GM19099 (cell line): ENCODE measurements around the gene PRPF31.
A peak's percentile ranks its signal among the peaks of the same experiment; 100 is the strongest.

Source experiments
- POLR2A ChIP-seq: IDR thresholded peaks from 3 replicates; pipeline ENCODE4 v1.6.1; 2011; ENCODE audit warnings: low read depth; ENCODE audit not compliant: insufficient read length; ENCODE audit errors: extremely low read depth

Gene PRPF31

DNA sequence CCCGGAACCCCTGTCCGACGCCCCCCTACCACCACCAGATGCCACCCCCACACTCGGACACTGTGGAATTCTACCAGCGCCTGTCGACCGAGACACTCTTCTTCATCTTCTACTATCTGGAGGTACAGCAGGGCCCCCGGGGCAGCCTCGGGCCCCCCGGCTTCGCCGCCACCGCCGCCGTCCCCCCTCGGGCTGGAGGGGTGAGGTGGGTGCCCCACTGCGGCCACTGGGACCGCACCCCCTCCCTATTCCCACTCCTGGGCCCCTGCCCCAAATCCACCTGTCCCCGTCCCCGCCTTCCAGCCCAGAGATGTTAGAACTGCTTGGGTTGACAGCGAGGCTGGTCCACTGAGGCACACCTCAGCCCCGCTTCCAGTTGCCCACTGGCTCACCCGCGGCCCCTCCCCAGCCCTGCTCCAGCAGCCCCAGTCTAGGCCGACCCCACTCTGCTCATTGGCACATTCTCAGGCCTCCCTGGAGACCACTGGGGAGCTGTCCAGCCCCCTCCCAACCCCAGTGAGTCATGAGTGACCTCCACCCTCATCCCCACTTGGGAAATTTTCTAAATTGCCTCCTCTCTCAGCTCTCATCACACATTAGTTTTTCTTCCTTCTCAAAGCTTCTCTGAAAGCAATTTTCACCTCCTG lies 37.4 kb downstream of the PRPF31 start:
- TF ChIP-seq POLR2A: no peak

DNA sequence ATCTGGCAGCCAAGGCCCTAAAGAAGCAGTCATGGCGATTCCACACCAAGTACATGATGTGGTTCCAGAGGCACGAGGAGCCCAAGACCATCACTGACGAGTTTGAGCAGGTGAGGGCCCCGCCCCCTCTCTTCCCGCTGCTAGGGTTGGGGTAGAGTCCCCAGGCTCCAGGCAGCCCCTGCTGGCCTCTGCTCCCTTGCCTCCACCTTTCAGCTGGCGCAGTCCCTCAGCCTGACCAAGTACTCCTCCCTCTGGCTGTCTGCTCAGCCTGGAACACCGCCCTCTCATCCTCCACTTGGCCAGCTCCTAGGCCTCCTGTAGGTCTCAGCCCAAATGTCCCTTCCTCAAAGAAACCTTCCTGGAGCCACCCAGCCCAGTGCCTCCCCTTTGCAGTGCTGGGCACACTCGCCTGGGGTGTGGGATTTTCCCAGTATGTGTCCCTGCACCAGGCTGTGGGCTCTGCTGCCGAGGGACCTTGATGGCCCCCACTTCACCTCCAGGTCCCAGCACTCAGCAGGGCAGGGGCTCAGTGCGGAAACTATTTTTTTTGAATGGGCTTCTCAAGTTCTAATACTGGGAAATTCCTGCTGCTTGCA lies 38.3 kb downstream of the PRPF31 start:
- TF ChIP-seq POLR2A: peak; percentile 27

DNA sequence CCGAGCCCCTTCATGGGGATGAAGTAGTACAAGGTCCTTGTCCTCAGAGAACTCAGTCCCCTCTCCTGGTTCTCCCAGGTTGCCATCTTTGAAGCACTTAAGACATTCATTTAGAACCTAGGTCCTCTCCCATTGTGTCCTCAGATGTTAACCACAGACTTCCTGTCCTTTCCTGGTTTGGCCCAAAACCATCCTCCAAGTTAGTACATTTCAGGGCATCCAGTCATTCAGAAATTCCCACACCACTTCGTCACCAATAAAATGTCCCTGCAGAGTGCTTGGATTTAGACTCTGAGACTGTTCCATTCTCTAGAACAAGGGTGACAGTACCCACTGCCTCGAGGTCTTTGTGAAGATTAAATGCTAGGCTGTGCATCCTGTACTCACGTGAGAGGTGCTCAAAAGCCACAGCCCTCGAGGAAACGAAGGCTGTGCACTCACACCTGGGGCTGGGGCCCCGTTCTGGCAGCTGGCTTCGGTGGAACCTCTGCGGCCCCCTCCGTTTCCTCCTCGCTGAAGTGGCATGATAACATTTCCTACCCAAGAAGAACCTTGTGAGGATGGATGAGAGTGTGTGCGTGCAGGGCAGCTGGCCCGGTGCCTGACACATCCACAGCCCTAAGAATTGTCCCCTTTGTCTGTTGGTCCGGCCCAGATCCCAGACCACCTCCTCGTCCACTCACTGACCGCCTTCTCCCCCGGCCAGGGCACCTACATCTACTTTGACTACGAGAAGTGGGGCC lies 39.2 kb downstream of the PRPF31 start:
- TF ChIP-seq POLR2A: no peak

DNA sequence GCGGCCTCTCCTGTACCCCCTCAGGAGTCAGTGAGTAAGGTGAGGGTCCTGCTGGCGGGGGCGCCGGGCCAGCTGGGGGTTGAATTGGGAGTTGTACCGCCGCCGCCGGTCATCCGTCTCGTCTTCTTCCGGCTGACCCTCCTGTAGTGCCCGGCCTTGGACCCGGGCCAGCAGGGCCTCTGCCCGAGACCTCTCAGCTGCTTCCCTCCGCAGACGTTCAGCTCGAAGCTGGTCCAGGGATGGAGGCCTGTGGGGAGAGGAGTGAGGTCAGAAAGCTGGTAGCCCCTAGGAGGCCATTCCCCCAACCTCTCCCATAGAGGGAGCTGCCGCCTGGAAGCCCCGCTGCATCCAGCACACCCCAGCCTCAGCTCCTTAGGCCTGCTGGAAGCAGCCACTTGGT lies 40.1 kb downstream of the PRPF31 start:
- TF ChIP-seq POLR2A: no peak

DNA sequence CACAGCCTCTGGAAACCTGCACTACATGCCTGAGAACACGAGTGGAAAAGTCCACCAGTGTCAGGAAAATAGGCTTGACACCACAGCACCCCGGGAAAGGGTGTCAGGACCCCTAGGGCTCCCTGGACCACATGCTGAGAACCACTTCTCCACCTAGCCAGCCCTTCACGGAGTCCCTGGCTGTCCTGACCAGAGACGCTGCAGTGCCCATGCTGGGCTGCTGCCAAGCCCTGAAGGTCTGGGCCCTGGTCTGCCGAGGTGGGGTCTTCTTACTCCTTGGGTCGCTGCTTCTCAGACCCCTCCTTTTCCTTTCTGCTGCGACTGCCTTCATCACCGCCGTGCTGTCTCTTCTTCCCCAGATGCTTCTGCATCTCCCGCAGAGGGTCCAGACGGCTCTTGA lies 40.9 kb downstream of the PRPF31 start:
- TF ChIP-seq POLR2A: no peak

DNA sequence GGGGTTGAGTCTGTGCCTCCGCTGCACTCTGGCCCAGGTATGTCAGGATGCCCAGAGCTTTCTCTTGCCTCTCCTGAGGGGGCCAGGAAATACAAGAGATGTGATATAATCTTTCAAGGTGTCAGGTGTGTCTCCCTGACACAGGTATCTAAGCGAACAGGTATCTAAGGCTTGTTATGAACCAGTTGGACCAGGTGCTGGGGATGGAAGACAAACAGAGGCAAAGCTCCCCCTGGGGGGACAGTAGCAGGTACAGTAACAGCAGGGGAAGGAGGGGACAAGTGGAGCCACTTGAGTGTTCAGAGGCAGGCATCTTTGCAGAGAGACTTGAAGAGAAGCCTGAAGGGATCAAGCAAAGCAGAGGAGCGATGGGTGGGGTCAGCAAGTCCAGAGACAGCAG lies 41.4 kb downstream of the PRPF31 start:
- TF ChIP-seq POLR2A: no peak

DNA sequence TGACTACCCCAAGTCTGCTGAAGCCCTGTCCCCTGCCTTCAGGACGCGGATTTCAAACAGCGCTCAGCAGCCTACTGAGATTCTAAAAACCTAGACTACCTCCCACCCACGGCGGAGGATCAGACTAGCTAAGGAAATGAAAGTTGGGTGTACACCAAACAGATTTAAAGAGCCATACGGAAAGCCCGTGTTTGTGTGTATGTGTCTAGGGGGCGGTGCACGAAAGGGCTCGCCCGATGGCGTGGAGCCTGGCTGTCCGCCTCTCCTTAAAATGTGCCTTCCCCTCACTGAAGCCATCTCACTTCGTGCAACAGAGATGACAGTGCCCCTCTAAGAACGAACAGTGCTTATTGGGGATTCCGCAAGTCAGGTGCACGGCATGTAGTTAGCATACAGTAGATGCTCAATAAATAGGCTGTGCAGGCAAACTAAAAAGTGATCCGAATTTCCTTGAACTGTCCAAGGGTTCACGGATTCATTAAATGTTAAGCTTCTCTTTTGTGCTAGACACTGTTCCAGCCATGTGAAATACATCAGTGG lies 43.3 kb downstream of the PRPF31 start:
- TF ChIP-seq POLR2A: no peak

DNA sequence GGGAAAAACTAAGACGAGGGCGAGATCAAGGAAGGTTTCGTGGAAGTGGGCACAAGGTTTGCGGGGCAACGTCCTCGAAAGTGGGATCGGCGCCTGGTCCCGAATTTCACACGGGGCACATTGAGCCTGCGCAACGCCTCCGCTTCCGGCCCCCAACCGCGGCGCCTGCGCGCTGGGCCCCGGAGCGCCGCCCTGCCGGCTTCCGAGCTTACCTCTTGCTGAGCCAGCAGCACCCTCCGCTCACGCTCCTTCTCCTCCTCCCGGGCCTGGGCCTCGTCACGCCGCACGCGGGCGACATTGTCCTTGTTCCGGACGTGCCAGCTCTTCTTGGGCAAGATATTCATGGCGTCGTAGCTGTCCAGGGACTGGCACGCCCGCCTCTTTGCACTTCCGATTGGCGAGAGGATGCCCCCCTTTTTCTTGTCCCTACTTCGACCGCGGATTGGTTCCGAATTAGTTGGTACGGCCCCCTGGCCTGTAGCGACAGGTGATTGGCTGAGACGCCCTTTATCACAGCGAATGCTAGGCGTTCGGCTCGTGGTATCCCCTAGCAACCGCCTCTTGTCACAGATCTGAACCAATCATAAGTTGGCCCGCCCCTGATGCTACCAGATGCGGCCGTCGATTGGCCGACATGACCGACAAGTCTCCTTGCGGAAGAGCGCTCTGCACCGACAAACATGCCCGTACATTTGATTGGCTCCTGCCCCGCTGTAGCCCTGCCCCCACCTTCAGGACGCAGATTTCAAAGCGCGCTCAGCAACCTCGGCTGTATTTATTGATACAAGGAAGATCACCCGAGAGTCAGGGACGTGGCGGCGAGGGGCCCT lies 44.0 kb downstream of the PRPF31 start, which contains the start of gene LENG1:
TSS of gene LENG1 (minus strand) at position 370 of the 830 bp plus-strand sequence. CDS start at position 344, 26 bp downstream.
- TF ChIP-seq POLR2A: peak; percentile 88

DNA sequence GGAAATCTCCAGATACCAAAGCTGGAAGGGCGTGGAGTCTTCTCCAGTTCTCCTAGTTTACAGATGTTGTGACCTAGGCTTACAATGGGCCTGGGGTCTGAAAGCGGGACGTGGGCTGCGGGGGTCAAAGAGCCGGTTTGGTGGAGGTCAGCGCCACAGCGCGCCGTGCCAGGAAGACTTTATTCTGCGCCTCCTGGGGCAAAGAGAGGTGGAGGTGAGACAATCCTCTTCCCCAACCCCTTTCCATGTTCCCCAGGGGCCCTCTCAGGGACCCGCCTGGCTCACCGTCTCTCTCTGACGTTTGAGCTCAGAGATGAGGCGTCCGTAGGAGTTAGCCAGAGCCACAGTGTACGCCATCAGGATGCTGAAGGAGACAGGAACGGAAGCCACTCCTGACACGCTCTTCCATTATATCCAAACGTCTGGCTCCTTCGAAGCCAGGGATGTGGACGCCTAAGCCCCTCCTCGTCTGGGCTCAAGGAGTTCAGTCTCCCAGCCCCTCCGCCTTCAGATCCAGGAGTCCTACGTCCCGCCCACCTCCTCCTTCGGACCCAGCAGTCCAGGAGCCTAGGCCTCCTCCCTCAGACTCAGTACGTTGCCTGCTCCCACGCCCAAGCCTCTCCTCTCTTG lies 44.7 kb downstream of the PRPF31 start:
- no peak for TF ChIP-seq POLR2A

DNA sequence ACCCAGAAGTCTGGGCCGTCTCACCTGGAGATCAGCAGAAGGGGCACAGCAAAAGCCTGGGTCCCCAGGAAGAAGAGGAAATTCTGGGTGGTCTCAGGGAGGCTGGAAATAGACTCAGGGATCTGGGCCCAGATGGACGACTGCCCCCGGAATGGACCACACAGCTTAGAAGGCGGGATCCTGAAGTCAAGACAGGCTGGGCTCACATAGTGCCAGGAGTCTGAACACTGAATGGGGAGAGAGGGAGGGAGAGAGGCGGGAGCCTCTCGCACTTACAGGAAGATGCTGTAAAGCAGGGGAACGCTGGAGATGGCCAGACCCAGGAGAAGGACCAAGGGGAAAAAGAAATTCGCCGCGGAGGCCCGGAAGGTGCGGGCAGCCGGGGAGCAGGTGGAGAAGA lies 45.3 kb downstream of the PRPF31 start:
- no peak for TF ChIP-seq POLR2A

DNA sequence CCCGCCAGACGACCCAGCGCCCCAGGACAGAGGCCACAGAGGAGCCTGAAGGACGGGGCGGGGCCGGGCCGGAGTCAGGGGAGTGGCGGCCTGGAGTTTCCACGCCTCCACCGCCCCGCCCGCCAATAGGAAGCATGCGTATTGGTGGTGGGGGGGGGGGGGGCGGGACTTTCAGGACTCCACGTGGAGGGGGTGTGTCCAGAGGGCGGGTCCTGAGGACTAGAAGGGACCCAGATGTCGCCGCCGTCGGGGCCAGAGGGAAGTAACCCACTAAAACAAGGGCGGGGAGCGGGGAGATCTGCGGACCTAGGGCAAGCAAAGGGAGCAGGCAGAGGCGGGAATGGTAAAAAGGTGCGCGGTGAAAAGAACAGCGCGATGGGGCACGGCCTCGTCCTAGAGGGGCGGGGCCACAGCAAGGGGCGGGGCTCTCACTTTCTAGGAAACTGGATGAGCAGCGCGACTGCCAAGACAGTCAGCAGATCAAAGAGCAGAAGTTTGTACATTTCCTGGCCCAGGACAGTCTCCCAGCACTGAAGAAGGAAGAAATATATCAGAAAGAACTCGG lies 46.8 kb downstream of the PRPF31 start:
- TF ChIP-seq POLR2A: no peak

DNA sequence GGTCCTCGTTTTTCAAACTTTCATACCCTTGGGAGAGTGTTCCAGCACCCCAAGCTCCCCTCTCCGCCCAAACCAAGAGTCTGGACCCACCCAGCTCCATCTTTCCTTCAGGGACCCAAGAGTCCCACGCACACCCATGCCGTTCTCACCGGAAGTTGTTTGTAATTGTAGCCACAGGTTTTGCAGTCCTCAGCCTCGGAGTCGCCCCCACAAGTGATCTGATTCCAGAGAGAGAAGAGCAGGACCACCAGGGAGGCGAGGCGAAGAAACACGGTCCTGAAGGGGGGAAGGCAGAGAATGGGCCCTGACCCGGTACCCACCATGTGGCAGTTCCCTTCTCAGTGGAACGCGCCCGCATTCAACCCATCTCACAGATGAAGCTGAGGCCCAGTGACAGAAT lies 47.3 kb downstream of the PRPF31 start:
- TF ChIP-seq POLR2A: no peak

DNA sequence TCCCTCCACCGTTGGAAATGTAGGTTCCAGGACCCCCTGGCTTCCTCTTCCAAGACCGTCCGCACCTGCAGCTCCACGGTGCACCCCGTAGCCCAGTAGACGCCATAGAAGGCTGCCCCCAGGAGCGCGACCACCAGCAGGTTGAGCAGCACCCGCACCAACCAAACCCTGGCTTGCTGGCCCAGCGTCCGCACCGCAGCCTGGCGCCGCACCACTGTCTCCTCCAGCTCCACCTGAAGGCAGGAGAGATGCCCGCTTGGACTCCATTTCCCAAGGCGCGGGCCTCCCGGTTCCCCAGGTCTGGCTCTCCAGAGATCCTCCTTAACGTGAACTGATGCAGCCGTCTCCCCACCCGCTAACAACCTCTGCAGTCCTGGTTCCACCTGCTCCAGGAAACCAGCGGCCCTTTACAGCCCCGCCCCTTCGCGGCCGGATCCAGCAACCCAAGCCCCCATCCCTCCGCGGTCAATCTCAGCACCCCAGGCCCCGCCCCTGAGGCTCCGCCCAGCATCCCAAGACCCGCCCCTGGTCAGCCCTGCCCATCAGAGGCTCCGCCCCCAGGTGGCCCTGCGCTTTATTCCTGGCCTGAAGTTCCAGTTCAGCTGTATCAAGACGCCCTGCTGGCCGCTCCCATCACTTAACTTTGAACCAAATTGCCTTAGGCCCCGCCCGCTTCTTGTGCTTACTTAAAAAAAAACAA lies 49.0 kb downstream of the PRPF31 start:
- TF ChIP-seq POLR2A: no peak

DNA sequence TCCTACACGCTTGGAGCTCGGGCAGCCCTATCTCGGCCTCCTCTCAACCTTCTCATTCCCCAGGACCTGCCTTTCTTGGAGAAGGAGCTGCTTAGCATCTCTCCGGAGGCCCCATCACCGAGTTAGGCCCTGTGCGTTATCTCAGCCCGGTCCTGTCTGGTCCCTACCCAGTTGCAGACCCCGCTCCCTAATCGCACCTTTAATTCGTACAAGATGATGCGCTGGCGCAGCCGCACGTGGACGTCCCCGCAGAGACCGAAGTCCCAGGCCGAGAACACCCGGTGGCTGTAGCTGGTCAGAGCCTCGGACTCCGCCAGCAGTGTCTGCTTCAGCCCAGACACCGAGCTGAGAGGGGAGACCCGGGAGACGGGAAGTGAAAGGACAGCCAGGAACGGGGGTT lies 49.7 kb downstream of the PRPF31 start:
- no peak for TF ChIP-seq POLR2A

DNA sequence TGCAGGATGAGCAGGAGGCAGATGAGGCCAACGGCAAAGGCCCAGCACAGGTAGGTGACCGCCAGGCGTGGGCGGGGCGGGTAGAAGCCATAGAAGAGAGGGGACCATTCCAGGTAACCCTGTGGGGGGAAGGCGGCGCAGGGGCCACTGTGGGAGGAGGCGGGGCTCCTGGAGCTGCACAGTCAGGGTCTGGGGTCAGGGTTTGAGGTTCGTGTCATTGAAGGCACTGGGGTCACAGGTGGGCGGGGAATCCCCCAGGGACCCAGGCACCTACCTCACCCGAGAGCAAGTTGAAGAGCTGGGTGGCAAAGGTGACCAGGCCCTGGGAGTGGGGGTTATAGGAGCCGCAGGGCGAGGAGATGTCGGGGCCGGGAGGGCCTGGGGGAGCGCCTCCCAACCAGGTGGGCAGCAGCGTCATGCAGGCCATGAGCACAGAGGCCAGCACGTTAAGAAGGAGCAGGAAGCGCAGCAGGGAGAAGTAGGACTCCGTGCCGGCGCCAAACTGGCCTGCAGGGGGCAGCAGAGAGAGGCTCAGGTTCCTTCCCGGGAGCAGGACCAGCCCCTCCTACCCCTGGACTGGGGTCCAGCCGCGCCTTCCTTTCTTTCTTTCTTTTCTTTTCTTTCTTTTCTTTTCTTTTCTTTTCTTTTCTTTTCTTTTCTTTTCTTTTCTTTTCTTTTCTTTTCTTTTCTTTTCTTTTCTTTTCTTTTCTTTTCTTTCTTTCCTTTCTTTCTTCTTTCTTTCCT lies 52.8 kb downstream of the PRPF31 start:
- TF ChIP-seq POLR2A: no peak
